ENCODE measurements around the gene PBLD.
"Not testable (repeated sequence)": the region's sequence is repeated elsewhere in the genome, so short reads cannot be mapped to it uniquely, and the experiment has no call there.

PBLD gene

DNA sequence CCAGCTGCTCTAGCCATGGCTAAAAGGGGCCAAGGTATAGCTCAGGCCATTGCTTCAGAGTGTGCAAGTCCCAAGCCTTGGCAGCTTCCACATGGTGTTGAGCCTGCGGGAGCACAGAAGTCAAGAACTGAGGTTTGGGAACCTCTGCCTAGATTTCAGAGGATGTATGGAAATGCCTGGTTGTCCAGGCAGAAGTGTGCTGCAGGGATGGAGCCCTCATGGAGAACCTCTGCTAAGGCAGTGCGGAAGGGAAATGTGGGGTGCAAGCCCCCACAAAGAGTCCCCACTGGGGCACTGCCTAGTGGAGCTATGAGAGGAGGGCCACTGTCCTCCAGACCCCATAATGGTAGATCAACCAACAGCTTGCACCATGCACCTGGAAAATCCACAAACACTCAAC is 54.9 kb downstream of the PBLD start:
- not testable (repeated sequence) for DNase-seq

GRCh38 chr10:68276224-68276623 is 56.5 kb downstream of the PBLD start:
- DNase-seq: no peak

DNA sequence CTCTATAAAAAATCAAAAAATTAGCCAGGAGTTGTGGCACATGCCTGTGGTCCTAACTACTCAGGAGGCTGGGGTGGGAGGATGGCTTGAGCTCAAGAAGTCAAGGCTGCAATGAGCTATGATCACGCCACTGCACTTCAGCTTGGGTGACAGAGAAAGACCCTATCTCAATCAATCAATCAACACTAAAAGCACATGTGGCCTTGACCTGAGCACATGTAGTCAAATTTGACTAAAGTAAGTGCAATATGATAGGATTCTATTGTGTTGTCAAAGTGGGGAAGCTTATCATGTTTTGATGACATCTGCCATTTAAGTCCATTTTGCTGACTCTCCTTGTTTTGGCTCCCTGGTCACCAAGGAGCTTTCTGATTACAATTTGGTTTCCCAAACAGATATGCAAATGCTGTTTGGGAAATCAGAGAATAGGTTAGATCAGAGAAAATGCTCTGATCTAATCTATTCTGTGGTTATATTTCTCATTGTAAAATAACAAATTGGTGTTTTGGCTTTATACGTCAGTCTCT is 57.1 kb downstream of the PBLD start:
- DNase-seq: no peak

- no peak for DNase-seq
These were observed 59.9 kb downstream of the PBLD start for GRCh38 chr10:68272833-68273232.

DNA sequence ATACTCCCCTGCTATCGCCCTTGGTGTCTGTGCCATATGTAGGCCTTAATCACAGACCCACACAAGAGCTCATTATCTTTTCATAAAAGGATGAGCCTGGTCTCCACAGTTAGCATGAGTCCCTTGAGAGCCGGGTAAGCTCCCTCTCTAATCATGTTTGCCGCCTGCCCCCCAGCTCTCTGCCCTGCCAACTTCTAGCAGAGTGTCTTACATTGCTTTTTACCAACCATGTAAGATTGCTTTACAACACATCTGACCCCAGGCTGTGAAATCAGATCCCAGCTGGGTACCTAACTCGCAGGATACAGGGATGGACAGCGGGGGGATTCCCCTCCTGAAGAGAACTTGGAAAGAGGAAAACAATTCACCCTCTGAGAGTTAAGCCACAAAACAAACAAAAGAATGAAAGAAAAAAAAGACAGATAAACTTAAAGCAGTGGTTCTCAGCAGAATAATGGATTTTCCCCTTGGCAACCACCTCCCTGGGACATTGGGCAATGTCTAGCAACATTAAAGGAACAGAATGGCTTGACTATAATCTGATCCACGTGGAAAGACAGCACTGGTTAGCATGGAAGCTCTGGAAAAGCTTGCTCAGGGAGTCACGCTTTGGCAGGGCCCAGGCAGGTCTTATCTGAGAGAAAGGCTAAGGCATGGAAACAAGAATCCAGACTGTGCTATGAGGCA is 61.4 kb downstream of the PBLD start:
- DNase-seq: no peak

GRCh38 chr10:68269562-68270290 is 63.0 kb downstream of the PBLD start:
- no peak for DNase-seq

DNA sequence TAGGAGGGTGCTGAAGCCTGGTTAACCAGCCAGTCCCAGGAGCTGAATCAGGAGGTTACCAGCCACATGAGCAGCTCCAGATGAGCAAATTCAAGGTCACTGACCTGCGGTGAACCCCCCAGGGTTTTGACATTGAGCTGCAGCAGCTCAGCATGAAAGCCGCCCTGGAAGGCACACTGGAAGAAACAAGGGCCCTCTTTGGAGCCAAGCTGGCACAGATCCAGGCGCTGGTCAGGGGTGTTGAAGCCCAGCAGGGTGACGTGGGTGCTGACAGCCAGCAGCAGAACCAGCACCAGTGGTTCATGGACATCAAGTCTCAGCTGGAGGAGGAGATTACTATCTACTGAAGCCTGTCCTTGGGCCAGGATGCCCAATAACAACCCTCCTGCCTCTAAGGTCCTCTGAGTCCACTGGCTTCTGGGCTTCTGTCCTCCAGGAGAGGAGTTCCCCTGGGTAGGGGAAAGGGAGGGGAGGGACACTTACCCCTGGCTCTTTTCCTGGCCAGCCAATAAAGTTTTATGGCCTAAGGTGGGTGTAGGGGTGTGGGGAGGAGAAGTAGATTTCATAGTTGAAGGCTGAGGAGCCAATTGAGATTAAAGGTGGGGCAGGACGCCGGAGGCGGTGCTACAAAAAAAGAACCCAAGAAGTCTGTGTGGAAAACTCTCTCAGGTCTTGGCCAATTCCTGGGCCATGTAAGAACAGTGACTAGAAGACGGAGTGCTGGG is 71.4 kb downstream of the PBLD start:
- no peak for DNase-seq

- DNase-seq: no peak
These were observed 79.4 kb downstream of the PBLD start for GRCh38 chr10:68253346-68253745.

GRCh38 chr10:68251625-68252495 is 80.9 kb downstream of the PBLD start:
- DNase-seq: no peak

DNA sequence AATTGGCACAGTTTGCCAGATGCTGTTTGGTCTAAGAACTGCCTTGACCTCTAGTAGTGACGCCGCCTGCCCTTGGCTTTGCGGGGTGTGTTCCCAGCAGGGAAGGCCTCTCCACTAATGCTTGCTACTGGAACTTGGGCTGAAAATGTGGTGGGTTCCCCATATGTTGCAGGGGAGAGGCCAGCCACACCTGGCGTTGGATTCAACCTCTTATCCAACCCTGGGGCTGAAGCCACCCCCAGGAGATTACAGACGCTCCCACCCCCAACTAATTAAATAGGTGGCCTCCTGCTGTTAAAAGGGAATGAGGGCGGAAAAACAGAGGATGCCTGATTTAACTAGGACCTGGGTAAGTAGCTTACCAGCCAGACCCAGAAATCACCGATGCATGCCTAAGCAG is 81.6 kb downstream of the PBLD start:
- no peak for DNase-seq

DNA sequence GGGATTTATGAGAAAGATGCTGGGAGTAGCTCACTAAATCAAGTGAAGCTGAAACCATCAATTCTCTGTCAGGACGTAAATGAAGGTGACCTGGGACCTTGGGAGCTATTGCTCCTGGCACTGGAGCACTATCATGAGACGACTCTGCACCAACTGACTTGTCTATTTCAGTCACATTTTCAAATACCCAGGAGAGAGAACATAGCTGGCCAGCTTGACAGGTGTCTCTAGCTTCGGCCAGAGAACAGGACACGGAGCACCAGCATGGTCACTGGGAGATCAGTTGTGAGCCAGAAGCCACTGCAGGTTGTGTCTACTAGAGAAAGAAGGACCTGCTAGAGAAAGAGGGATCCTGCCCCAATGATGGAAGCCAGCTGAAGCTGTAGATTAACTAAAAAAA is 83.4 kb downstream of the PBLD start:
- no peak for DNase-seq

DNA sequence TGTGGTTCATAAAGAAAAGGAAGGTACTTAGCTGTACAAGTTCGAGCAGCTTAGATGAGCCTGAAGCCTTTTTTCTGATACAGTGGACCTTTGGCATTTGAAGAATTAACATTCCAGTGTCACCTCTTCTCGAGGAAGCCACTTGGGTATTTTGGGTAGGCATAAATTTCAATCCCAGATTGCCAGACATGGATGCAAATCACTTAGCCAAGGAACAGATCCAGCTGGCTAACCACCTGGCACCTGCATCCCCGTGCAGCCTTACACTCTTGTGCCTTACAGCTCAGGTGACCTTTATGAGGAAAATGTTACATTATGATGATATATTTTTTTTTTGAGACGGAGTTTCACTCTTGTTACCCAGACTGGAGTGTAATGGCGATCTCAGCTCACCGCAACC is 84.8 kb downstream of the PBLD start:
- DNase-seq: no peak

DNA sequence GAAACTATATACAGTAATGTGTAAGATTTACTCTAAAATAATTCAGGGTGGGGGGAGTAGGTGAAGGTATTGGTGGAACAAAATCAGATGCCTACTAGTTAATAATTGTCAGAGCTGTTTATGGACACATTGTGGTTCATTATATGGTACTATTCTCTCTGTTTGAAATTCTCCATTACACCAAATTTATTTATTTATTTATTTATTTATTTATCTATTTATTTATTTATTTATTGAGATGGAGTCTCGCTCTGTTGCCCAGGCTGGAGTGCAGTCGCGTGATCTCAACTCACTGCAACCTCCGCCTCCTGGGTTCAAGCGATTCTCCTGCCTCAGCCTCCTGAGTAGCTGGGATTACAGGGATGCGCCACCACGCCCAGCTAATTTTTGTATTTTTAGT is 86.3 kb downstream of the PBLD start:
- not testable (repeated sequence) for DNase-seq

DNA sequence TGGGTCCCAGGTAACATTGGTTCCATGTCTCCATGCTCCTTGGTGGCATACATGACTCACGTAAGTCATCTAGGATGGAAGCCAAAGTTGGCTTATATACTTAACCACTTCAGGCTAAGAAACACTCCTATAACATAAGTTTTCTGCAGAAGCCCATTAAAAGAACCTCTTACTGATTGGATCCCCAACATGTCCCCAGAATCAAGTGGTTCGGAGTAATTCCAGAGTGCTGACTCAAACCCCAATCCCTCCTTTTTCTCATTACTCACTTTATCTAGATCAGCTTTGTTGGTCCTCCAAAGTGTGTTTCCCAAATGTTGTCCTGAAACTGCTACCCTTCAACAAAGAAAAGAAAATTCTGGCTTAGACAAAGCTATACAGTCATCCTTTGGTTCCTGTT is 90.7 kb downstream of the PBLD start:
- DNase-seq: no peak

- no peak for DNase-seq
These were observed 93.1 kb downstream of the PBLD start for GRCh38 chr10:68239596-68240150.

GRCh38 chr10:68239069-68239468 is 93.7 kb downstream of the PBLD start:
- no peak for DNase-seq

- no peak for DNase-seq
These were observed 94.4 kb downstream of the PBLD start for GRCh38 chr10:68238371-68238770.

DNA sequence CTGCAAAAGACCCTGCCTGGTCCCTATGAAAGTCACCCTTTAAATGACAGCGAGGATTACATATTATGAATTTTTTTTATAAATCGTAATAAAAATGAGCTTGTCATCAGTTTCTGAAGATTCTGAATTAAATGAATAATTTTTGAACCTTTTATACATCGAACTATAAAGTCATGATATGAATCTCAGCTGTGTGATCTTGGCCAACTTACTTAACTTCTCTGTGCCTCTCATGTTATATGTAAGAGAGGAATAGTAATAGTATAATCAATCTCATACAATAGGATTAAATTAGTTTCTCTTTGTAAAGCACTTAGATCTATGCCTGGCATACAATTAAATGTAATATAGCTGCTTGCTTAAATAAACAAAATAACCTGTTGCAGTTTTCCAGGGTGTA is 95.6 kb downstream of the PBLD start:
- DNase-seq: no peak

DNA sequence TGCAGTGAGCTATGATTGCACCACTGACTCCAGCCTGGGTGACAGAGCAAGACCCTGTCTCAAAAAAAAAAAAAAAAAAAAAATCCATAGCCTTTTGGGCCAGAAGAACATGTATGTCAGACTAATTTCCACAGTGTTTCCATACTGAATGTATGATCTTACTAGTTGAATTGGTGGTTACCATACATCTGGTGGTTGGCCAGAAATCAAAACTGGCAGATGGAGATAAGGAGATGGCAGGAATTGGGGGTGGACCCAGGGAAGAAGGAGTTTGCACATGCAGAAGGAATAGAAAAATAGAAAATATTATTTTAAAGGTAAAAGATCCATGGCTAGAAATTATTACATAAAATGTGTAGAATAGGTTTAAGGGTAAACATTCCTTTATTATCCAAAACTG is 97.1 kb downstream of the PBLD start:
- no peak for DNase-seq

GRCh38 chr10:68235111-68235510 is 97.6 kb downstream of the PBLD start:
- no peak for DNase-seq

DNA sequence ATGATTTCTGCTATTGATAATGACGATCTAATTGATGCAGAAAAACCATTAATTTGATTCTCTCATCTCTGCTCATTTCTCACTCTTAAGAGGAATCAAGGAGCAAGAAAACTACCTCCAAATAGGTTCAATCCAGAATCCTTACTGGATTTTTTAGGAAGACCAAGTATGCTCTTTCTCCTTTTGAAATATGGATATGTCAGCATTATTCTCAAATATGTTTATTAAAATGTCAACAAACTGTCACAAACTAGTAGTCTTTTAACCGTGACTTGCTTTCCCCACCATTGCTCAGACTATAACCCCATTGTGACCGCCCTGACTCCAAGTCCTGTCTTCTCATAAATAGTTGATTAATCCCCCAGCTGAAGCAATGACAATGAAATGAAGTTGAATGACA is 99.7 kb downstream of the PBLD start:
- no peak for DNase-seq

All from NCI-H748 treated with DMSO at 0.1 percent for 48 hours (cell line).